ENCODE results near the gene MYL12A. TPM values are rescaled to one million over a fixed set of nuclear protein-coding genes. Genes with fewer than 3 reads are reported as not detected.

The MYL12A gene
- total and polyA plus RNA-seq, 2 of the 13 experiments (the other 11 are each of a cell fraction or from before 2014, with no cell fraction given) = 261 to 277 TPM

GRCh38 chr18:3247240-3248061 lies at the start of gene MYL12A (continued):
- TF ChIP-seq HOXA5 (CRISPR knock-in tag; IDR thresholded peaks at IDR 0.05) (peak; percentile 45; the same call in 1 of the 2 replicates), ZNF577 (CRISPR knock-in tag; IDR thresholded peaks at IDR 0.05; ENCODE audit: borderline replicate concordance, low read depth) (no peak), ZNF10 (CRISPR knock-in tag; IDR thresholded peaks at IDR 0.05; ENCODE audit: borderline replicate concordance, low read depth) (0 out of 2 replicates have a peak, but pooled peaks have one; percentile 53), TMF1 (CRISPR knock-in tag; IDR thresholded peaks at IDR 0.05; ENCODE audit: low read depth) (no peak), RXRB (CRISPR knock-in tag; IDR thresholded peaks at IDR 0.05; ENCODE audit: borderline replicate concordance) (peak; percentile 43; the same call in 1 of the 2 replicates), JDP2 (CRISPR knock-in tag; IDR thresholded peaks at IDR 0.05; ENCODE audit: borderline replicate concordance) (no peak; the same call in 1 of the 2 replicates), NFE2 (CRISPR knock-in tag; IDR thresholded peaks at IDR 0.05) (no peak), NFE2L1 (CRISPR knock-in tag; IDR thresholded peaks at IDR 0.05; ENCODE audit: borderline replicate concordance) (no peak), MYNN (CRISPR knock-in tag; IDR thresholded peaks at IDR 0.05; ENCODE audit: low read depth) (no peak), ZNF34 (CRISPR knock-in tag; IDR thresholded peaks at IDR 0.05; ENCODE audit: borderline replicate concordance) (no peak), ZNF747 (CRISPR knock-in tag; IDR thresholded peaks at IDR 0.05; ENCODE audit: borderline replicate concordance) (no peak; the same call in 1 of the 2 replicates), TEF (CRISPR knock-in tag; IDR thresholded peaks at IDR 0.05) (no peak), ZNF761 (CRISPR knock-in tag; conservative IDR thresholded peaks at IDR 0.05) (no peak), PREB (CRISPR knock-in tag; IDR thresholded peaks at IDR 0.05) (no peak), ZNF619 (CRISPR knock-in tag; IDR thresholded peaks at IDR 0.05) (no peak), ZMYM4 (CRISPR knock-in tag; IDR thresholded peaks at IDR 0.05) (peak; percentile 99), ONECUT2 (CRISPR knock-in tag; IDR thresholded peaks at IDR 0.05) (no peak), ZNF251 (CRISPR knock-in tag; IDR thresholded peaks at IDR 0.05) (no peak), NCOR1 (IDR thresholded peaks at IDR 0.05; ENCODE audit: borderline replicate concordance, low read length) (peak; percentile 19; the same call in 1 of the 2 replicates)
- TF ChIP-seq, protein P1, sequence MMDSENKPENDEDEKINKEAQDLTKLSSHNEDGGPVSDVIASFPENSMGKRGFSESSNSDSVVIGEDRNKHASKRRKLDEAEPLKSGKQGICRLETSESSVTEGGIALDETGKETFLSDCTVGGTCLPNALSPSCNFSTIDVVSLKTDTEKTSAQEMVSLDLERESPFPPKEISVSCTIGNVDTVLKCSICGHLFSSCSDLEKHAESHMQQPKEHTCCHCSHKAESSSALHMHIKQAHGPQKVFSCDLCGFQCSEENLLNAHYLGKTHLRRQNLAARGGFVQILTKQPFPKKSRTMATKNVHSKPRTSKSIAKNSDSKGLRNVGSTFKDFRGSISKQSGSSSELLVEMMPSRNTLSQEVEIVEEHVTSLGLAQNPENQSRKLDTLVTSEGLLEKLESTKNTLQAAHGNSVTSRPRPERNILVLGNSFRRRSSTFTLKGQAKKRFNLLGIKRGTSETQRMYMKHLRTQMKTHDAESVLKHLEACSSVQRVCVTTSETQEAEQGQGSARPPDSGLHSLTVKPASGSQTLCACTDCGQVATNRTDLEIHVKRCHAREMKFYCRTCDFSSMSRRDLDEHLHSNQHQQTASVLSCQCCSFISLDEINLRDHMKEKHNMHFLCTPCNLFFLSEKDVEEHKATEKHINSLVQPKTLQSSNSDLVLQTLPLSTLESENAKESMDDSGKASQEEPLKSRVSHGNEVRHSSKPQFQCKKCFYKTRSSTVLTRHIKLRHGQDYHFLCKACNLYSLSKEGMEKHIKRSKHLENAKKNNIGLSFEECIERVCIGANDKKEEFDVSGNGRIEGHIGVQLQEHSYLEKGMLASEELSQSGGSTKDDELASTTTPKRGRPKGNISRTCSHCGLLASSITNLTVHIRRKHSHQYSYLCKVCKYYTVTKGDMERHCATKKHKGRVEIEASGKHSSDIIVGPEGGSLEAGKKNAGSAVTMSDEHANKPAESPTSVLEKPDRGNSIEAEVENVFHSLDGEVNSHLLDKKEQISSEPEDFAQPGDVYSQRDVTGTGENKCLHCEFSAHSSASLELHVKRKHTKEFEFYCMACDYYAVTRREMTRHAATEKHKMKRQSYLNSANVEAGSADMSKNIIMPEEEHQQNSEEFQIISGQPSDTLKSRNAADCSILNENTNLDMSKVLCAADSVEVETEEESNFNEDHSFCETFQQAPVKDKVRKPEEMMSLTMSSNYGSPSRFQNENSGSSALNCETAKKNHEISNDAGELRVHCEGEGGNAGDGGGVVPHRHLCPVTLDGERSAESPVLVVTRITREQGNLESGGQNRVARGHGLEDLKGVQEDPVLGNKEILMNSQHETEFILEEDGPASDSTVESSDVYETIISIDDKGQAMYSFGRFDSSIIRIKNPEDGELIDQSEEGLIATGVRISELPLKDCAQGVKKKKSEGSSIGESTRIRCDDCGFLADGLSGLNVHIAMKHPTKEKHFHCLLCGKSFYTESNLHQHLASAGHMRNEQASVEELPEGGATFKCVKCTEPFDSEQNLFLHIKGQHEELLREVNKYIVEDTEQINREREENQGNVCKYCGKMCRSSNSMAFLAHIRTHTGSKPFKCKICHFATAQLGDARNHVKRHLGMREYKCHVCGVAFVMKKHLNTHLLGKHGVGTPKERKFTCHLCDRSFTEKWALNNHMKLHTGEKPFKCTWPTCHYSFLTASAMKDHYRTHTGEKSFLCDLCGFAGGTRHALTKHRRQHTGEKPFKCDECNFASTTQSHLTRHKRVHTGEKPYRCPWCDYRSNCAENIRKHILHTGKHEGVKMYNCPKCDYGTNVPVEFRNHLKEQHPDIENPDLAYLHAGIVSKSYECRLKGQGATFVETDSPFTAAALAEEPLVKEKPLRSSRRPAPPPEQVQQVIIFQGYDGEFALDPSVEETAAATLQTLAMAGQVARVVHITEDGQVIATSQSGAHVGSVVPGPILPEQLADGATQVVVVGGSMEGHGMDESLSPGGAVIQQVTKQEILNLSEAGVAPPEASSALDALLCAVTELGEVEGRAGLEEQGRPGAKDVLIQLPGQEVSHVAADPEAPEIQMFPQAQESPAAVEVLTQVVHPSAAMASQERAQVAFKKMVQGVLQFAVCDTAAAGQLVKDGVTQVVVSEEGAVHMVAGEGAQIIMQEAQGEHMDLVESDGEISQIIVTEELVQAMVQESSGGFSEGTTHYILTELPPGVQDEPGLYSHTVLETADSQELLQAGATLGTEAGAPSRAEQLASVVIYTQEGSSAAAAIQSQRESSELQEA (CRISPR knock-in tag; IDR thresholded peaks at IDR 0.05; ENCODE audit: not compliant biosample characterization) = peak; percentile 63
